Mammary epithelial cell (primary cell): ENCODE results near the gene NACC2.

Experiments used
- EZH2 ChIP-seq: IDR thresholded peaks from 2 replicates; pipeline ENCODE4 v1.6.1; 2012; ENCODE audit warnings: low read length, inconsistent platforms, borderline replicate concordance
- TF ChIP-seq, protein P1 (sequence below), 2 donors: IDR thresholded peaks in 1 of 2; conservative IDR thresholded peaks in 1 of 2; 2 replicates each; pipeline ENCODE4 v1.5.1; 2011 to 2012; ENCODE audit warnings: inconsistent platforms in 2 of 2, low read length in 2 of 2, mild to moderate bottlenecking in 2 of 2, control low read depth in 1 of 2, low read depth in 1 of 2; ENCODE audit not compliant: insufficient read depth in 1 of 2; ENCODE audit errors: extremely low read depth in 1 of 2

GRCh38 chr9:136062657-136063439 lies 32.2 kb downstream of the NACC2 start:
- TF ChIP-seq, protein P1, sequence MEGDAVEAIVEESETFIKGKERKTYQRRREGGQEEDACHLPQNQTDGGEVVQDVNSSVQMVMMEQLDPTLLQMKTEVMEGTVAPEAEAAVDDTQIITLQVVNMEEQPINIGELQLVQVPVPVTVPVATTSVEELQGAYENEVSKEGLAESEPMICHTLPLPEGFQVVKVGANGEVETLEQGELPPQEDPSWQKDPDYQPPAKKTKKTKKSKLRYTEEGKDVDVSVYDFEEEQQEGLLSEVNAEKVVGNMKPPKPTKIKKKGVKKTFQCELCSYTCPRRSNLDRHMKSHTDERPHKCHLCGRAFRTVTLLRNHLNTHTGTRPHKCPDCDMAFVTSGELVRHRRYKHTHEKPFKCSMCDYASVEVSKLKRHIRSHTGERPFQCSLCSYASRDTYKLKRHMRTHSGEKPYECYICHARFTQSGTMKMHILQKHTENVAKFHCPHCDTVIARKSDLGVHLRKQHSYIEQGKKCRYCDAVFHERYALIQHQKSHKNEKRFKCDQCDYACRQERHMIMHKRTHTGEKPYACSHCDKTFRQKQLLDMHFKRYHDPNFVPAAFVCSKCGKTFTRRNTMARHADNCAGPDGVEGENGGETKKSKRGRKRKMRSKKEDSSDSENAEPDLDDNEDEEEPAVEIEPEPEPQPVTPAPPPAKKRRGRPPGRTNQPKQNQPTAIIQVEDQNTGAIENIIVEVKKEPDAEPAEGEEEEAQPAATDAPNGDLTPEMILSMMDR (conservative IDR thresholded peaks at IDR 0.05 in 1 of 2, IDR thresholded peaks at IDR 0.05 in 1 of 2; ENCODE audit: extremely low read depth in 1 of 2, insufficient read depth in 1 of 2, low read depth in 1 of 2, low read length in 2 of 2) = no peak
- no peak for TF ChIP-seq EZH2
